PC-9 (cell line): ENCODE measurements around the gene CEACAM20.

Experiments
- CTCF ChIP-seq: fragments of 200-600 bp; sonication (generic); conservative IDR thresholded peaks from 2 replicates; pipeline ENCODE4 v1.6.1; 2017; ENCODE audit warnings: mixed run types, antibody characterized with exemption, mild to moderate bottlenecking, moderate library complexity
- EZH2 ChIP-seq: fragments of 200-600 bp; sonication (generic); IDR thresholded peaks from 2 replicates; pipeline ENCODE4 v1.8.0; 2017; ENCODE audit warnings: antibody characterized with exemption, low read depth

DNA sequence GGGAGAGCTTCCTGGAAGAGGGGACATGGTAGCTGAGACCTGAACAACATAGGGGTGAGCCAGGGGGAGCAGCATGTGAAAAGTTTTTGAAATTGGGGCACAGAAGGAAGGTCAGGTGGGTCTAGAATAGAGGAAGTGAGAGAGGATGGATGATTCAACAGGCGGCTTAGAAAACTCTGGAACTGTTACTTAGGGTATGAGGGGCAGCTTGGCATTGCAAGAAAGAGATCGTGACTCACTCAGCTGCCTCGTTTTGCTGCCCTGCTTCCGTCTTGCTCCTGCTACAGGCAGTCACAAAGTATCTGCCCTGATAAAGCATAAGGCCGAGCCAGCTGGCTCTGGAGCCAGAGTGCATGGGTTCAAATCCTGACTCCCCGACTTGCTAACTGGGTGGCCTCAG is 1.3 kb upstream of the CEACAM20 start:
- TF ChIP-seq CTCF (no peak), EZH2 (no peak)
